ENCODE results near the gene CADPS. TPM values are rescaled to one million over a fixed set of nuclear protein-coding genes. Genes with fewer than 3 reads are reported as not detected.

Gene CADPS
- polyA plus RNA-seq, 1 of the 3 experiments (the other 2 are of a cell fraction): 5.8 TPM

GRCh38 chr3:62884096-62884870 is 9.1 kb upstream of the CADPS start:
- Histone ChIP-seq H2AFZ (ENCODE audit: low read depth) (no peak overlapping the region), H3F3A (replicated peaks; ENCODE audit: insufficient read depth) (peaks cover 3% of the 10 kb centered on the region), H4K20me1 (ENCODE audit: insufficient read depth) (no peaks in the 10 kb centered on the region), H3K27me3 (ENCODE audit: insufficient read depth) (no peaks in the 10 kb centered on the region), H3K36me3 (replicated peaks in 1 of 2; ENCODE audit: control insufficient read depth in 1 of 2, insufficient read depth in 2 of 2, low read length in 1 of 2) (no peaks in the 10 kb centered on the region), H3K9ac (no peak overlapping the region), H3K9me3 (no peaks in the 10 kb centered on the region), H3K79me2 (ENCODE audit: insufficient read depth) (no peaks in the 10 kb centered on the region), H3K9me2 (no peaks in the 10 kb centered on the region), H3K4me1 (ENCODE audit: control insufficient read depth in 1 of 2, insufficient read depth in 2 of 2, low read depth in 1 of 2, low read length in 1 of 2) (no peaks in the 10 kb centered on the region), H3K4me3 (ENCODE audit: low read depth in 2 of 2, low read length in 1 of 2) (no peak overlapping the region), H3K4me2 (no peak overlapping the region), H3K27ac (ENCODE audit: low read depth in 2 of 2, low read length in 1 of 2) (no peak overlapping the region)
- POLR2A ChIA-PET: no interaction called here
- 44% methylated on average over 3 of the region's 3 CpGs for WGBS (ENCODE audit: low lambda C conversion rate)
- DNase-seq: no peak
- CTCF ChIA-PET: no interaction called here
- no peak for TF ChIP-seq FOSL2 (IDR thresholded peaks at IDR 0.05; ENCODE audit: borderline replicate concordance, low read depth)
- no peak for TF ChIP-seq CTCF (IDR thresholded peaks at IDR 0.05)
- TF ChIP-seq YY1 (IDR thresholded peaks at IDR 0.05; ENCODE audit: low read depth): no peak
- no peak for TF ChIP-seq RFX5 (IDR thresholded peaks at IDR 0.05; ENCODE audit: low read length)
- no peak for TF ChIP-seq MAX (IDR thresholded peaks at IDR 0.05; ENCODE audit: low read depth)
- TF ChIP-seq POLR2AphosphoS5 (IDR thresholded peaks at IDR 0.05; ENCODE audit: low read depth, low read length): no peak
- no peak for TF ChIP-seq REST (IDR thresholded peaks at IDR 0.05; ENCODE audit: low read depth, low read length)

- no peaks in the 10 kb centered on the region for H3K4me1 ChIP-seq (ENCODE audit: control insufficient read depth in 1 of 2, insufficient read depth in 2 of 2, low read depth in 1 of 2, low read length in 1 of 2)
- no peaks in the 10 kb centered on the region for H4K20me1 ChIP-seq (ENCODE audit: insufficient read depth)
- CTCF ChIA-PET: no interaction called here
- H3K9me2 ChIP-seq: no peaks in the 10 kb centered on the region
- no peaks in the 10 kb centered on the region for H3K9me3 ChIP-seq
- H3K4me3 ChIP-seq (ENCODE audit: low read depth in 2 of 2, low read length in 1 of 2): no peak overlapping the region
- H3K9ac ChIP-seq: no peak overlapping the region
- WGBS (ENCODE audit: low lambda C conversion rate): 55% methylated on average over 4 of the region's 4 CpGs
- H3K4me2 ChIP-seq: no peak overlapping the region
- POLR2A ChIA-PET: no interaction called here
- H3K79me2 ChIP-seq (ENCODE audit: insufficient read depth): no peaks in the 10 kb centered on the region
- H3K27me3 ChIP-seq (ENCODE audit: insufficient read depth): no peaks in the 10 kb centered on the region
- no peak overlapping the region for H3K27ac ChIP-seq (ENCODE audit: low read depth in 2 of 2, low read length in 1 of 2)
- no peaks in the 10 kb centered on the region for H3K36me3 ChIP-seq (replicated peaks in 1 of 2; ENCODE audit: control insufficient read depth in 1 of 2, insufficient read depth in 2 of 2, low read length in 1 of 2)
- no peak for DNase-seq
- H3F3A ChIP-seq (replicated peaks; ENCODE audit: insufficient read depth): peaks cover 3% of the 10 kb centered on the region
- no peak overlapping the region for H2AFZ ChIP-seq (ENCODE audit: low read depth)
- TF ChIP-seq MAX (IDR thresholded peaks at IDR 0.05; ENCODE audit: low read depth) (no peak), ZBTB33 (IDR thresholded peaks at IDR 0.05; ENCODE audit: borderline replicate concordance, low read depth) (no peak), TAF1 (IDR thresholded peaks at IDR 0.05; ENCODE audit: borderline replicate concordance, low read depth, low read length) (no peak), JUND (IDR thresholded peaks at IDR 0.05) (no peak), GATA2 (CRISPR knock-in tag; IDR thresholded peaks at IDR 0.05) (no peak), FOXM1 (IDR thresholded peaks at IDR 0.05; ENCODE audit: low read depth) (no peak), TEAD4 (IDR thresholded peaks at IDR 0.05; ENCODE audit: borderline replicate concordance, insufficient read depth) (no peak), PBX3 (IDR thresholded peaks at IDR 0.05) (no peak), FOXJ3 (CRISPR knock-in tag; IDR thresholded peaks at IDR 0.05) (no peak), ELF1 (IDR thresholded peaks at IDR 0.05) (no peak), NRF1 (IDR thresholded peaks at IDR 0.05; ENCODE audit: low read depth, low read length) (no peak), MXI1 (IDR thresholded peaks at IDR 0.05; ENCODE audit: low read depth, low read length) (no peak), RXRA (IDR thresholded peaks at IDR 0.05; ENCODE audit: borderline replicate concordance, low read depth) (no peak)
These were observed 7.5 kb upstream of the CADPS start for GRCh38 chr3:62882676-62883200.

All from SK-N-SH (cell line).